ENCODE measurements around the gene FARP1. TPM values are rescaled to one million over a fixed set of nuclear protein-coding genes. Genes with fewer than 3 reads are reported as not detected.

The FARP1 gene
- total and polyA plus RNA-seq, 10 of the 15 experiments (the other 5 are each of a cell fraction or from before 2014, with no cell fraction given) = 0.17 to 6.9 (median 0.68) TPM

- no TSS peak for BruUV-seq (replicated peaks)
- WGBS (ENCODE audit: insufficient coverage, insufficient replicate concordance, low lambda C conversion rate, missing lambda C conversion rate) = 2% methylated on average over 2 of the region's 2 CpGs
- Histone ChIP-seq H3K4me2 (ENCODE audit: control insufficient read depth, insufficient read depth) (no peak overlapping the region), H3K9me3 (replicated peaks; ENCODE audit: control insufficient read depth, insufficient read depth, low read length) (no peaks in the 10 kb centered on the region), H3K4me3 (no peak overlapping the region), H3K9ac (ENCODE audit: control insufficient read depth, insufficient read depth, low read length) (no peak overlapping the region), H3K27ac (ENCODE audit: control insufficient read depth, insufficient read depth) (no peak overlapping the region), H4K20me1 (ENCODE audit: control insufficient read depth, insufficient read depth) (no peaks in the 10 kb centered on the region), H3K27me3 (replicated peaks in 1 of 2; ENCODE audit: control insufficient read depth in 2 of 2, insufficient read depth in 2 of 2, low read length in 1 of 2) (no peaks in the 10 kb centered on the region), H3K36me3 (ENCODE audit: control insufficient read depth in 2 of 2, insufficient read depth in 2 of 2, low read length in 1 of 2) (no peaks in the 10 kb centered on the region), H2AFZ (ENCODE audit: control insufficient read depth, low read depth, low read length) (no peak overlapping the region), H3K79me2 (ENCODE audit: control insufficient read depth, insufficient read depth, low read length) (no peaks in the 10 kb centered on the region), H3K4me1 (ENCODE audit: control insufficient read depth, insufficient read depth, low read length) (no peaks in the 10 kb centered on the region; the same call in 1 of the 2 replicates)
- ATAC-seq = no peak
- intact Hi-C loops (cut with micrococcal nuclease; ENCODE audit: unreplicated experiment) (no loop called here), in situ Hi-C loops (cut with MboI) (no loop called here)
- ChIA-PET RAD21 (ENCODE audit: unreplicated experiment) (no interaction called here), SMC1A (ENCODE audit: uncharacterized antibody, unreplicated experiment) (interaction anchor here (0.8 to 1.6 kb wide), 4 partner anchors 9 to 34 kb away, joined by 3 to 5 read pairs (median 3); no protein-coding TSS in a partner anchor), CTCF (no interaction called here), POLR2A (no interaction called here)
- no peak for DNase-seq (ENCODE audit: low read depth, low spot score)
- FAIRE-seq = no peak
- TF ChIP-seq BCL11A (IDR thresholded peaks at IDR 0.05; ENCODE audit: low read depth, low read length) (no peak), EED (IDR thresholded peaks at IDR 0.05; ENCODE audit: low read depth) (no peak), ZBED1 (IDR thresholded peaks at IDR 0.05; ENCODE audit: borderline replicate concordance) (no peak), IKZF2 (IDR thresholded peaks at IDR 0.05) (no peak), SRF (IDR thresholded peaks at IDR 0.05; ENCODE audit: low read depth in 2 of 2, low read length in 2 of 2) (no peak), SREBF1 (IDR thresholded peaks at IDR 0.05; ENCODE audit: low read length) (no peak), DPF2 (IDR thresholded peaks at IDR 0.05) (no peak), CUX1 (IDR thresholded peaks at IDR 0.05; ENCODE audit: insufficient replicate concordance, low read depth, low read length) (no peak), SMARCA5 (IDR thresholded peaks at IDR 0.05) (no peak), RB1 (IDR thresholded peaks at IDR 0.05; ENCODE audit: borderline replicate concordance) (no peak), SUZ12 (IDR thresholded peaks at IDR 0.05; ENCODE audit: unreplicated experiment) (no peak), CBFB (IDR thresholded peaks at IDR 0.05; ENCODE audit: low read depth) (no peak), GATAD2B (conservative IDR thresholded peaks at IDR 0.05; ENCODE audit: low read depth) (no peak), POLR2AphosphoS2 (IDR thresholded peaks at IDR 0.05; ENCODE audit: low read depth, low read length) (no peak)
- TF ChIP-seq, protein P1, sequence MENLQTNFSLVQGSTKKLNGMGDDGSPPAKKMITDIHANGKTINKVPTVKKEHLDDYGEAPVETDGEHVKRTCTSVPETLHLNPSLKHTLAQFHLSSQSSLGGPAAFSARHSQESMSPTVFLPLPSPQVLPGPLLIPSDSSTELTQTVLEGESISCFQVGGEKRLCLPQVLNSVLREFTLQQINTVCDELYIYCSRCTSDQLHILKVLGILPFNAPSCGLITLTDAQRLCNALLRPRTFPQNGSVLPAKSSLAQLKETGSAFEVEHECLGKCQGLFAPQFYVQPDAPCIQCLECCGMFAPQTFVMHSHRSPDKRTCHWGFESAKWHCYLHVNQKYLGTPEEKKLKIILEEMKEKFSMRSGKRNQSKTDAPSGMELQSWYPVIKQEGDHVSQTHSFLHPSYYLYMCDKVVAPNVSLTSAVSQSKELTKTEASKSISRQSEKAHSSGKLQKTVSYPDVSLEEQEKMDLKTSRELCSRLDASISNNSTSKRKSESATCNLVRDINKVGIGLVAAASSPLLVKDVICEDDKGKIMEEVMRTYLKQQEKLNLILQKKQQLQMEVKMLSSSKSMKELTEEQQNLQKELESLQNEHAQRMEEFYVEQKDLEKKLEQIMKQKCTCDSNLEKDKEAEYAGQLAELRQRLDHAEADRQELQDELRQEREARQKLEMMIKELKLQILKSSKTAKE (IDR thresholded peaks at IDR 0.05; ENCODE audit: low read depth, poor library complexity, severe bottlenecking) = no peak
- TF ChIP-seq, protein P2, sequence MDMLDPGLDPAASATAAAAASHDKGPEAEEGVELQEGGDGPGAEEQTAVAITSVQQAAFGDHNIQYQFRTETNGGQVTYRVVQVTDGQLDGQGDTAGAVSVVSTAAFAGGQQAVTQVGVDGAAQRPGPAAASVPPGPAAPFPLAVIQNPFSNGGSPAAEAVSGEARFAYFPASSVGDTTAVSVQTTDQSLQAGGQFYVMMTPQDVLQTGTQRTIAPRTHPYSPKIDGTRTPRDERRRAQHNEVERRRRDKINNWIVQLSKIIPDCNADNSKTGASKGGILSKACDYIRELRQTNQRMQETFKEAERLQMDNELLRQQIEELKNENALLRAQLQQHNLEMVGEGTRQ (IDR thresholded peaks at IDR 0.05; ENCODE audit: borderline replicate concordance, low read depth, low read length) = no peak
- TF ChIP-seq, protein P3, sequence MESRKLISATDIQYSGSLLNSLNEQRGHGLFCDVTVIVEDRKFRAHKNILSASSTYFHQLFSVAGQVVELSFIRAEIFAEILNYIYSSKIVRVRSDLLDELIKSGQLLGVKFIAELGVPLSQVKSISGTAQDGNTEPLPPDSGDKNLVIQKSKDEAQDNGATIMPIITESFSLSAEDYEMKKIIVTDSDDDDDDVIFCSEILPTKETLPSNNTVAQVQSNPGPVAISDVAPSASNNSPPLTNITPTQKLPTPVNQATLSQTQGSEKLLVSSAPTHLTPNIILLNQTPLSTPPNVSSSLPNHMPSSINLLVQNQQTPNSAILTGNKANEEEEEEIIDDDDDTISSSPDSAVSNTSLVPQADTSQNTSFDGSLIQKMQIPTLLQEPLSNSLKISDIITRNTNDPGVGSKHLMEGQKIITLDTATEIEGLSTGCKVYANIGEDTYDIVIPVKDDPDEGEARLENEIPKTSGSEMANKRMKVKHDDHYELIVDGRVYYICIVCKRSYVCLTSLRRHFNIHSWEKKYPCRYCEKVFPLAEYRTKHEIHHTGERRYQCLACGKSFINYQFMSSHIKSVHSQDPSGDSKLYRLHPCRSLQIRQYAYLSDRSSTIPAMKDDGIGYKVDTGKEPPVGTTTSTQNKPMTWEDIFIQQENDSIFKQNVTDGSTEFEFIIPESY (IDR thresholded peaks at IDR 0.05) = no peak
Observed at GRCh38 chr13:98364179-98364578, 221.3 kb downstream of the FARP1 start.
